NCI-H2107 (cell line): ENCODE data around the gene MALRD1.

ENCODE experiments used
- DNase-seq: peaks from one replicate; lab custom pipeline; 2025; lab: John Stamatoyannopoulos, UW

MALRD1 gene

GRCh38 chr10:19782430-19783089 is 734.0 kb downstream of the MALRD1 start:
- no peak for DNase-seq

- no peak for DNase-seq
Measured at GRCh38 chr10:19783721-19784120, 735.1 kb downstream of the MALRD1 start.
